ENCODE measurements around the gene HEBP2. TPM values are rescaled to one million over a fixed set of nuclear protein-coding genes. Genes with fewer than 3 reads are reported as not detected.

The HEBP2 gene
- polyA plus RNA-seq, 1 experiment = 14.5 TPM

GRCh38 chr6:138446821-138447220 lies 42.8 kb downstream of the HEBP2 start:
- no peak overlapping the region for H3K4me3 ChIP-seq (ENCODE audit: low read depth, low read length)
- H3K36me3 ChIP-seq (ENCODE audit: control insufficient read depth, insufficient read depth, low read length) = no peaks in the 10 kb centered on the region
- ChIA-PET POLR2A (no interaction called here), CTCF (interaction anchor here (0.6 to 0.8 kb wide), 3 partner anchors 11 to 73 kb away, joined by 3 read pairs; no protein-coding TSS in a partner anchor)
- H3K27me3 ChIP-seq (ENCODE audit: control insufficient read depth, insufficient read depth, low read length) = no peaks in the 10 kb centered on the region
- DNase-seq (ENCODE audit: low read depth) = no peak
- no peak for TF ChIP-seq CTCF (IDR thresholded peaks at IDR 0.05; ENCODE audit: insufficient read depth, low read depth, low read length)

GRCh38 chr6:138450445-138450844 lies 46.4 kb downstream of the HEBP2 start:
- ChIA-PET CTCF (no interaction called here), POLR2A (interaction anchor here (0.6 kb wide), 1 partner anchor 15 kb away, joined by 6 read pairs; no protein-coding TSS in a partner anchor)

GRCh38 chr6:138451043-138451442 lies 47.0 kb downstream of the HEBP2 start:
- DNase-seq (ENCODE audit: low read depth) = no peak
- no peaks in the 10 kb centered on the region for H3K27me3 ChIP-seq (ENCODE audit: control insufficient read depth, insufficient read depth, low read length)
- no peak overlapping the region for H3K4me3 ChIP-seq (ENCODE audit: low read depth, low read length)
- no peaks in the 10 kb centered on the region for H3K36me3 ChIP-seq (ENCODE audit: control insufficient read depth, insufficient read depth, low read length)
- no peak for TF ChIP-seq CTCF (IDR thresholded peaks at IDR 0.05; ENCODE audit: insufficient read depth, low read depth, low read length)
- POLR2A ChIA-PET = interaction anchor here (0.6 kb wide), 1 partner anchor 14 kb away, joined by 6 read pairs; no protein-coding TSS in a partner anchor
- CTCF ChIA-PET = no interaction called here

More at GRCh38 chr6:138450445-138450844, 46.4 kb downstream of the HEBP2 start:
- no peak for TF ChIP-seq CTCF (IDR thresholded peaks at IDR 0.05; ENCODE audit: insufficient read depth, low read depth, low read length)
- Histone ChIP-seq H3K27me3 (ENCODE audit: control insufficient read depth, insufficient read depth, low read length) (no peaks in the 10 kb centered on the region), H3K36me3 (ENCODE audit: control insufficient read depth, insufficient read depth, low read length) (no peaks in the 10 kb centered on the region), H3K4me3 (ENCODE audit: low read depth, low read length) (no peak overlapping the region)
- no peak for DNase-seq (ENCODE audit: low read depth)

- CTCF ChIA-PET = interaction anchor here (0.8 to 1.7 kb wide), 3 partner anchors 10 to 28 kb away, joined by 3 to 6 read pairs (median 3); no protein-coding TSS in a partner anchor
- no peak for DNase-seq (ENCODE audit: low read depth)
Observed at GRCh38 chr6:138454981-138455706, 51.1 kb downstream of the HEBP2 start.

More at GRCh38 chr6:138454981-138455706, 51.1 kb downstream of the HEBP2 start:
- H3K27me3 ChIP-seq (ENCODE audit: control insufficient read depth, insufficient read depth, low read length) = no peaks in the 10 kb centered on the region
- TF ChIP-seq CTCF (IDR thresholded peaks at IDR 0.05; ENCODE audit: insufficient read depth, low read depth, low read length) = no peak
- POLR2A ChIA-PET = no interaction called here
- no peak overlapping the region for H3K4me3 ChIP-seq (ENCODE audit: low read depth, low read length)
- no peaks in the 10 kb centered on the region for H3K36me3 ChIP-seq (ENCODE audit: control insufficient read depth, insufficient read depth, low read length)

All from BJ (cell line).